Muscle layer of duodenum (tissue), 2 donors: Measurements from ENCODE around the gene GATA1.
"Not testable (repeated sequence)": the region's sequence is repeated elsewhere in the genome, so short reads cannot be mapped to it uniquely, and the experiment has no call there.

ENCODE experiments used
- H3K27ac ChIP-seq: one replicate; pipeline ENCODE4 v1.7.0; 2013; ENCODE audit warnings: mild to moderate bottlenecking, low read length
- H3K27me3 ChIP-seq: one replicate; pipeline ENCODE4 v1.7.0; 2013; ENCODE audit warnings: low read depth, mild to moderate bottlenecking, control low read depth, low read length
- H3K36me3 ChIP-seq, 2 donors: one replicate each; pipeline ENCODE4 v1.7.0; 2013; ENCODE audit warnings: low read length in 2 of 2, control low read depth in 1 of 2, mild to moderate bottlenecking in 1 of 2; ENCODE audit not compliant: insufficient read depth in 2 of 2, control insufficient read depth in 1 of 2
- H3K4me1 ChIP-seq, 2 donors: one replicate each; pipeline ENCODE4 v1.7.0; 2013; ENCODE audit warnings: low read length in 2 of 2, mild to moderate bottlenecking in 2 of 2, control low read depth in 1 of 2, moderate library complexity in 1 of 2; ENCODE audit not compliant: insufficient read depth in 2 of 2, control insufficient read depth in 1 of 2
- H3K4me3 ChIP-seq, 2 donors: one replicate each; pipeline ENCODE4 v1.7.0; 2013; ENCODE audit warnings: low read length in 2 of 2, low read depth in 1 of 2, mild to moderate bottlenecking in 1 of 2
- H3K9me3 ChIP-seq, 2 donors: one replicate each; pipeline ENCODE4 v1.7.0; 2013; ENCODE audit warnings: low read length in 2 of 2, control low read depth in 1 of 2, mild to moderate bottlenecking in 1 of 2; ENCODE audit not compliant: control insufficient read depth in 1 of 2
- donor health status: healthy.

The GATA1 gene

DNA sequence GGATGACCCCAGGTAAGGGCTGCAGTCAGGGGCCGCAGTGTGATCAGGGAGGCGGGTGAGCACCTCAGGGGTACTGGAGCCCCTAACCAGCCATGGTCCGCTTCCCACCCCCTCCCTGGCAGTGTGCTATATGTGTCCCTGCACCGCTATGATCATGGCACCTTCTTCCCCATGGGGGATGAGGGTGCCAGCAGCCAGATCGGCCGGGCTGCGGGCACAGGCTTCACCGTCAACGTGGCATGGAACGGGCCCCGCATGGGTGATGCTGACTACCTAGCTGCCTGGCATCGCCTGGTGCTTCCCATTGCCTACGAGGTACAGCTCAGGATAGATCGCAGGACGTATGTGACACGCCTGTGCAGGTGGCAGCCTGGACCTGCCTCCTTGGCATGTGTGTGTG, 31.7 kb downstream of the GATA1 start:
- H3K9me3 ChIP-seq: no peaks in the 10 kb centered on the region
- no peak overlapping the region for H3K4me3 ChIP-seq
- peaks cover 10 to 83% of the 10 kb centered on the region in 2 donors for H3K36me3 ChIP-seq
- no peaks in the 10 kb centered on the region for H3K4me1 ChIP-seq
- H3K27me3 ChIP-seq: no peaks in the 10 kb centered on the region
- no peak overlapping the region for H3K27ac ChIP-seq

DNA sequence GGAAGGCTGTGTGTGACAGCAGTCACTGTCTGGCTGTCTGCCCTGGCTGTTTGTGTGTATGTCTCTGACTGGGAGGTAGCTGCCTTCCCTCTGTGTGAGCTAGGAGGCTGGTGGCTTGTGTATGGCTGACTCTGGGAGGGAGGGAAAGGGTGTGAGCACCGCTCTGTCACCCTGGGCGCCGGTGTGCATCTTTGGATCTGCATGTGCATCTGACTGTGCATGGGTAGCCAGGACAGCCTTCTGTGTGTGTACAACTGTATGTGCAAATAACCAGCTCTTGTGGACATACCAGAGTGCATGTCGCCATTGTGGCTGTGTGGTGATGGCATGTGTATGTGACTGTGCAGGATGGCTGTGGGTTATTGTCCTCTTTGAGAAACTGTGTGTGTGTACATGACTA, 32.5 kb downstream of the GATA1 start:
- Histone ChIP-seq H3K27me3 (no peaks in the 10 kb centered on the region), H3K36me3 (peaks cover 10 to 83% of the 10 kb centered on the region in 2 donors), H3K27ac (no peak overlapping the region), H3K9me3 (no peaks in the 10 kb centered on the region), H3K4me3 (no peak overlapping the region), H3K4me1 (no peaks in the 10 kb centered on the region)

DNA sequence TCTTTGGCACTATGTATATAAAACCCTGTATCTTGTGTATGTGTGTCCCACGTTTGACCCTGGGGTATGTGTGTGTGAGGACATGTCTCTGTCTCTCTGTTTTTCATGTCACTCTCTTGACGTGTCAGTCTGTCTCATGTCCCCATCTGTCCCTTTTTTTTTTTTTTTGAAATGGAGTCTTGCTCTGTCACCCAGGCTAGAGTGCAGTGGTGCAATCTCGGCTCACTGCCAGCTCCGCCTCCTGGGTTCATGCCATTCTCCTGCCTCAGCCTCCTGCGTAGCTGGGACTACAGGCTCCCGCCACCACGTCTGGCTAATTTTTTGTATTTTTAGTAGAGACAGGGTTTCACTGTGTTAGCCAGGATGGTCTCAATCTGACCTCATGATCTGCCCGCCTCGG, 33.0 kb downstream of the GATA1 start:
- not testable (repeated sequence) for H3K27ac ChIP-seq, H3K27me3 ChIP-seq, H3K4me3 ChIP-seq, H3K4me1 ChIP-seq, H3K9me3 ChIP-seq
- peaks cover 10 to 86% of the 10 kb centered on the region in 2 donors for H3K36me3 ChIP-seq

DNA sequence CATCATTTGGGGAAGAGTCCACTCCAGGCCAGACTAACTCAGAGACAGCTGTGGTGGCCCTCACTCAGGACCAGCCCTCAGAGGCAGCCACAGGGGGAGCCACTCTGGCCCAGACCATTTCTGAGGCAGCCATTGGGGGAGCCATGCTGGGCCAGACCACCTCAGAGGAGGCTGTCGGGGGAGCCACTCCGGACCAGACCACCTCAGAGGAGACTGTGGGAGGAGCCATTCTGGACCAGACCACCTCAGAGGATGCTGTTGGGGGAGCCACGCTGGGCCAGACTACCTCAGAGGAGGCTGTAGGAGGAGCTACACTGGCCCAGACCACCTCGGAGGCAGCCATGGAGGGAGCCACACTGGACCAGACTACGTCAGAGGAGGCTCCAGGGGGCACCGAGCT, 36.7 kb downstream of the GATA1 start:
- Histone ChIP-seq H3K27me3 (no peaks in the 10 kb centered on the region), H3K4me1 (no peaks in the 10 kb centered on the region), H3K27ac (no peak overlapping the region), H3K4me3 (no peak overlapping the region), H3K36me3 (peaks cover 14 to 62% of the 10 kb centered on the region in 2 donors), H3K9me3 (no peaks in the 10 kb centered on the region)

DNA sequence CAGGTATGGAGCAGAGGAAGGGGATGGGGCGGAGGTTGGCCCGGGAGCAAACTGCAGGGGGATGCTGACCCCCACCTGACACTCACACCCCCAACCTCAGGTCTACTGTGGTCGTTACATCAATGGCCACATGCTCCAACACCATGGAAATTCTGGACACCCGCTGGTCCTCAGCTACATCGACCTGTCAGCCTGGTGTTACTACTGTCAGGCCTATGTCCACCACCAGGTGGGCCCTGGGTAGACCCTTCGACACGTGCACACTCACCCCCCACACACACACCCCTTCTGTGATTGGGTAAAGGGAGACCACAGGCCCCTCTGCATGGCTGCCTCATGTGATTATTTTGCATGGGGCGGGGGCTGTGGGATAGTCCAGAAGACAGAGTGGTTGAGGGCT, 37.7 kb downstream of the GATA1 start:
- Histone ChIP-seq H3K4me3 (no peak overlapping the region), H3K9me3 (no peaks in the 10 kb centered on the region), H3K4me1 (no peaks in the 10 kb centered on the region), H3K36me3 (peaks cover 11 to 52% of the 10 kb centered on the region in 2 donors), H3K27me3 (no peaks in the 10 kb centered on the region), H3K27ac (no peak overlapping the region)

DNA sequence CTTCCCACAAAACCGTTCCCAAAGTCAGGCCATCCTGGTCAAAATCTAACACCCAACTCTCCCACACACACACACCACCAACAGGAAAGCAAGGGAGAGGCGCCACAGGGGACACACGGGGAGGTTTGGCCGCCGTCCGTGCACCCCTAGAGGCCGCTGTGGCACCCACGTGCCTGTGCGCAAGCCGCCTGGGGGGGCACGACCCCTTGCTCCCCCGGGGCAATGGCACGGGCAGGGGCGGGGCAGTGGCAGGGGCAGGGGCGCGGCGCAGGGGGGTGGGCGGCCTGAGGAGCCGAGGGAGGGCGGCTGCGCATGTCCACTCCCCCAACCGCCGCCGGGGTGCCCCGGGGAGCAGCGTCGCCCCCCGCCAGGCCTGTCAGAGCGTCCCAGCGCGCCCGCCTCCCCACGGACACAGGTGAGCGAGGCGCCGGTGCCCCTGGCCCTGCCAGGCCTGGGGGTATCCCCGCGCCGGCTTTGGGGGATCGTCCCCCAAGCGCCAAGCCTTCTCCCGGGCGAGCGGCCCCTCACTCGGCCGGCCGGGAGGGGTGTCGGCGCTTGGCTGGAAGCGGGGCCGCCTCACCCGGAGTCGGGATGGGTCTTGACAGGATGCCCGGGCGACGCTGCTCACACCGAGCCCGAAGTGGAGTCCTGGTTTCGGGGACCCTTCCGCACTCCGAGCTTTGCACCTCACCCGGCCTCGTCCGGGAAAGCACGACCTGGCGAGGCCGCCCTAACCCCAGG, 39.9 kb downstream of the GATA1 start, which contains the start of gene ERAS:
TSS of gene ERAS (plus strand) at position 379 of the 741 bp plus-strand sequence. CDS start 2,611 bp downstream, outside the sequence.
- H3K4me1 ChIP-seq: no peaks in the 10 kb centered on the region
- H3K36me3 ChIP-seq: peaks cover 3 to 36% of the 10 kb centered on the region in 2 donors
- H3K9me3 ChIP-seq: no peaks in the 10 kb centered on the region
- H3K27me3 ChIP-seq: no peaks in the 10 kb centered on the region
- H3K4me3 ChIP-seq: no peak within 1 kb of the TSS
- no peak within 1 kb of the TSS for H3K27ac ChIP-seq

DNA sequence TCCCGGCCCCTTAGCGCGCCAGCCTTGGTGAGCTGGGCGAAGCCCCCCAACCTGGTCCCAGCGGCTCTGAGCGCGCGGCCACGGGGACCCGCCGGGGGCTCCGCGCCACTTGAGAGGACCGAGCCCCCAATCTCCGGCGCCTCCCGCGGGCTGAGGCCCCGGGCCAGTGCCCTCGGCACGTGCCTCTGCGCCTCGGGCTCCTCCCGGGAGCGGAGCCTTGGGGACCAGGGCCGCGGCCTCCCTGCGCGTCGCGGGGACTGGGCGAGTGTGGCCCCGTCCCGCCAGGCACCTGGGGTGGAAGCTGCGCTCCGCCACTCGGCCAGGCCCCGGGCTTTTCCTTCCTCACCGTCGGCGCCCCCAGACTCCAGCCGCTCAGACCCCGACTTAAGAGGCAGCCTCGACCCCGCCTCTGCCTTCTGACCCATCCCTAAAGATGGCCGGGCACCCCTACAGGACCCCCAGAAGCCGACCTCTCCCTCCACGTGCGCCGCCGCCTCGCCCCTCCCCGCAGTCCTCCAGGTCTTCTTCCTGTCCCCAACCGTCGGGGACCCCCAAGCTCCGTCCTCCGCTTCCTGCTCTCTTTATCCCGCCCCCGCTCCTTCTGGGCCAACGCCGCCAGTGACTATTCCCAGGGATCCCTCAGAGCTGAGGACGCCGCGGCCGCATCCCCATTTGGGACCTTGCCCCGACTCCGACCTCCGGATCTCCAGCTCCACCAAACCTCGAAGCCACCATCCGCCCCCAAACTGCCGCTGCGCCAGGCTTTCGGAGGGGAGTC, 40.7 kb downstream of the GATA1 start:
- Histone ChIP-seq H3K27me3 (no peaks in the 10 kb centered on the region), H3K4me3 (no peak overlapping the region), H3K27ac (no peak overlapping the region), H3K4me1 (no peaks in the 10 kb centered on the region), H3K9me3 (no peaks in the 10 kb centered on the region), H3K36me3 (peaks cover 3 to 32% of the 10 kb centered on the region in 2 donors)

DNA sequence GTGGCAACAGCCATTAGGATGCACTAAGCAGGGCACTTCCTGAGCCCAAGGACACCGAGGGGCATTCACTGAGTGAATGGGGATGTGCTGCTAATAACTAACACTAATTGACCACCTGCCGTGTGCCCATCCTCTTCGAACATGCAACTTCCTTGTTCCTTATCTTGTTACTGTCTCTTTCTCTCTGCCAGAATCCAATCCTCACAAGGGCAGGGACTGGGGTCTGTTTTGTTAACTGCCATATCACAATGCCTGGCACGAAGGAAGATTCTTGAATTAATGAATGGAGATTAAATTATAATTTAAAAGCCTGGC, 41.2 kb downstream of the GATA1 start:
- Histone ChIP-seq H3K4me1 (no peaks in the 10 kb centered on the region), H3K27me3 (no peaks in the 10 kb centered on the region)

DNA sequence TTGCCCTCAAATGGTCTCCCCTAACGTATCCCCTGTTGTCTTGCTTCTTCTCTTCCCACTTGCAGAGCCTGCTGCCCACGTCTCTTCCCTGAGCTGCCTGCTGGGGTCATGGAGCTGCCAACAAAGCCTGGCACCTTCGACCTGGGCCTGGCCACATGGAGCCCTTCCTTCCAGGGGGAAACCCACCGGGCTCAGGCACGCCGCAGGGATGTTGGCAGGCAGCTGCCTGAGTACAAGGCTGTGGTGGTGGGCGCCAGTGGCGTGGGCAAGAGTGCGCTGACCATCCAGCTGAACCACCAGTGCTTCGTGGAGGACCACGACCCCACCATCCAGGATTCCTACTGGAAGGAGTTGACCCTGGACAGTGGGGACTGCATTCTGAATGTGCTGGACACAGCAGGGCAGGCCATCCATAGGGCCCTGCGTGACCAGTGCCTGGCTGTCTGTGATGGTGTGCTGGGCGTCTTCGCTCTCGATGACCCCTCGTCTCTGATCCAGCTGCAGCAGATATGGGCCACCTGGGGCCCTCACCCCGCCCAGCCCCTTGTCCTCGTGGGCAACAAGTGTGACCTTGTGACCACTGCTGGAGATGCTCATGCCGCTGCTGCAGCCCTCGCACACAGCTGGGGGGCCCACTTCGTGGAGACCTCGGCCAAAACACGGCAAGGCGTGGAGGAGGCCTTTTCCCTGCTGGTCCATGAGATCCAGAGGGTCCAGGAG, 42.8 kb downstream of the GATA1 start:
- H3K9me3 ChIP-seq: no peaks in the 10 kb centered on the region
- no peak overlapping the region for H3K4me3 ChIP-seq
- no peak overlapping the region for H3K27ac ChIP-seq
- H3K36me3 ChIP-seq: peaks cover 3 to 10% of the 10 kb centered on the region in 2 donors
- H3K4me1 ChIP-seq: no peaks in the 10 kb centered on the region
- no peaks in the 10 kb centered on the region for H3K27me3 ChIP-seq

More for the DNA sequence above, 41.2 kb downstream of the GATA1 start:
- peaks cover 3 to 26% of the 10 kb centered on the region in 2 donors for H3K36me3 ChIP-seq
- no peak overlapping the region for H3K27ac ChIP-seq
- H3K4me3 ChIP-seq: no peak overlapping the region
- no peaks in the 10 kb centered on the region for H3K9me3 ChIP-seq

DNA sequence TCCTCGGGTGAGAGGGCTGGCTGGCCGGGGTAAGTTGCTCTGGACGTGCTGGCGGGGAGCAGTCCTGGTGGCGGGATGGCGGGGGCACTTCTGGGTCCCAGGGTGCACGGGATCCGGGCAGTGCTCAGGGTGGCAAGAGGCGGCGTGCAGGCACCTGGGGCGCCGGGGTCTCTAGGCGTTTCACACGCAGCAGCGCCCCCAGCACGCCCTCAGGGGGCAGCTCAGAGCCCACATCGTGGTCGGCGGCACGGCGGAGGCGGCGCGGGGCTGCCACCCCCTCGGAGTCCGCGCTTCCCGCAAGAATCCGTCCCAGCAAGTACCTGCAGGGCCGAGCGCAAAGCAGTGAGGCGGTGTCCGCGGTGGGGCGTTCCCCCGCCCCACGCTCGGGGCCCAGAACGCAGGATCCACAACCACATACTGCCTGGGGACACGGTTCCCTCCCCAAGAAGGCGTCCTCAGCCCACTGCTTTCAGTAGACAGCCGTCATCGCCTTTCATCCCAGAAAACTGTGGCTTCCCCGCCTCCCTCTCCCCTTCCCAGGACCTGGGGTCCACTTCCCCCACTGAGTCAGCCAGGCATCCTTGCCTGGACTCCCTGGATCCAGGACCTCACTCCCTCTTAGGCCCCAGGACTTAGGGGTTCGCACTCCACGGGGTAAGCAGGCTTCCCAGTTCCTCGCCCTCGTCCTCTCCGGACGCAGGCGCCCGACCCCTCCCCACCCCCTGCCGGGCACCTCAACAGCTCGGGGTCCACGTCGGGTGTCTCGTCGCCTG, 44.9 kb downstream of the GATA1 start:
- Histone ChIP-seq H3K27me3 (no peaks in the 10 kb centered on the region), H3K27ac (no peak overlapping the region), H3K36me3 (no peaks in the 10 kb centered on the region), H3K4me3 (no peak overlapping the region), H3K9me3 (no peaks in the 10 kb centered on the region), H3K4me1 (no peaks in the 10 kb centered on the region)

DNA sequence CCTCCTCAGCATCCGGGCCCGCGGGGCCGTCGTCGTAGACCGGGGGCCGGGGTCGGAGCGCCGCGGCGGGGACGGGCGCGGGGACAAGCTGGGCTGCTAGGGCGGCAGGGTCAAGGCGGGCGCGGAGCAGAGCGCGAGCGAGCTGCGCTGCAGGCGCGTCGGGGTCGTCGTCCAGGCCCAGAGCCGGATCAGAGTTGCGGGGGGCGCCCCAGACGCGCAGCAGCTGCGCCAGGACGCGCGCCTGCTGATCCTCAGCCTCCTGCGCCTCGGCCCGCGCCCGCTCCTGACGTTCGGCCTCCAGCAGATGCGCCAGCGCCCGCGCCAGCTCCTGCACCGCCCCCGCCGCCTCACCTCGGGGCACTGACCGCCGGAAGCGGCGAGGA, 45.5 kb downstream of the GATA1 start:
- Histone ChIP-seq H3K36me3 (no peaks in the 10 kb centered on the region), H3K27ac (no peak overlapping the region), H3K4me1 (no peaks in the 10 kb centered on the region), H3K4me3 (no peak overlapping the region), H3K27me3 (no peaks in the 10 kb centered on the region), H3K9me3 (no peaks in the 10 kb centered on the region)
